ENCODE data around the gene ZFP92.

DNA sequence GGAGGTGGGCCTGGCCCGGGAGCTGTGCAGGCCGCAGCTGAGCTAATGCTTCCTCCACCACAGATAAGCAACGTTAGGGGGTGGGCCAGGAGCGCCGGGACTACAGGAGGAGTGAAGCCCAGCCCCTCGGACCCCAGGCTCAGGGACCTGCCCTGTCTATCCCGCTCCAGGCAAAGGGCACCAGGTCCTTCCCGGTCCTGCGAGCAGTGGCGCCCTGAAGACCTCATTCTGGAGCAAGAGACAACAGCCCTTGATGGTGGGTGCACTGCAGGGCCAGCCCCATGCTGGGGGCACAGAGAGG, 35.3 kb downstream of the ZFP92 start:
- TF ChIP-seq POLR2A (IDR thresholded peaks at IDR 0.05): no peak
- TF ChIP-seq, protein P1, sequence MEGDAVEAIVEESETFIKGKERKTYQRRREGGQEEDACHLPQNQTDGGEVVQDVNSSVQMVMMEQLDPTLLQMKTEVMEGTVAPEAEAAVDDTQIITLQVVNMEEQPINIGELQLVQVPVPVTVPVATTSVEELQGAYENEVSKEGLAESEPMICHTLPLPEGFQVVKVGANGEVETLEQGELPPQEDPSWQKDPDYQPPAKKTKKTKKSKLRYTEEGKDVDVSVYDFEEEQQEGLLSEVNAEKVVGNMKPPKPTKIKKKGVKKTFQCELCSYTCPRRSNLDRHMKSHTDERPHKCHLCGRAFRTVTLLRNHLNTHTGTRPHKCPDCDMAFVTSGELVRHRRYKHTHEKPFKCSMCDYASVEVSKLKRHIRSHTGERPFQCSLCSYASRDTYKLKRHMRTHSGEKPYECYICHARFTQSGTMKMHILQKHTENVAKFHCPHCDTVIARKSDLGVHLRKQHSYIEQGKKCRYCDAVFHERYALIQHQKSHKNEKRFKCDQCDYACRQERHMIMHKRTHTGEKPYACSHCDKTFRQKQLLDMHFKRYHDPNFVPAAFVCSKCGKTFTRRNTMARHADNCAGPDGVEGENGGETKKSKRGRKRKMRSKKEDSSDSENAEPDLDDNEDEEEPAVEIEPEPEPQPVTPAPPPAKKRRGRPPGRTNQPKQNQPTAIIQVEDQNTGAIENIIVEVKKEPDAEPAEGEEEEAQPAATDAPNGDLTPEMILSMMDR (IDR thresholded peaks at IDR 0.05): no peak

All from testis (tissue), 2 donors.